Measurements from ENCODE around the gene AMT.

- TF ChIP-seq PBX3 (IDR thresholded peaks at IDR 0.05) (no peak), POLR2A (IDR thresholded peaks at IDR 0.05; ENCODE audit: low read length) (no peak), TP53 (CRISPR knock-in tag; IDR thresholded peaks at IDR 0.05) (no peak), KDM1A (IDR thresholded peaks at IDR 0.05; ENCODE audit: low read depth) (no peak), CTCF (IDR thresholded peaks at IDR 0.05) (no peak), HES2 (IDR thresholded peaks at IDR 0.05) (no peak), USF2 (IDR thresholded peaks at IDR 0.05) (no peak), HEYL (CRISPR knock-in tag; IDR thresholded peaks at IDR 0.05) (no peak)
Observed at GRCh38 chr3:49415931-49416601, 6.2 kb downstream of the AMT start.

All from A549 (cell line).